MM.1S (cell line): Measurements from ENCODE around the gene MIER3.
A peak's percentile ranks its signal among the peaks of the same experiment; 100 is the strongest.

Experiments used
- DNase-seq: peaks from one replicate; pipeline ENCODE4 v3.0.0-alpha.2; 2015
- H2AFZ ChIP-seq: fragments of 300-600 bp; sonication (generic); 2 replicates; pipeline ENCODE4 v1.6.0; 2016; ENCODE audit warnings: antibody characterized with exemption, low read length
- H3F3A ChIP-seq: fragments of 300-600 bp; sonication (generic); 2 replicates; pipeline ENCODE4 v1.6.1; 2016; ENCODE audit warnings: mild to moderate bottlenecking, antibody characterized with exemption, low read length, moderate library complexity, mixed read lengths; ENCODE audit not compliant: insufficient read depth
- H3K27ac ChIP-seq: fragments of 300-600 bp; sonication (generic); 2 replicates; pipeline ENCODE4 v1.5.1; 2016; ENCODE audit warnings: mild to moderate bottlenecking, low read length
- H3K27me3 ChIP-seq: fragments of 300-600 bp; sonication (generic); replicated peaks from 2 replicates; pipeline ENCODE4 v1.6.0; 2016; ENCODE audit warnings: low read length; ENCODE audit not compliant: insufficient read depth
- H3K36me3 ChIP-seq: fragments of 300-600 bp; sonication (generic); replicated peaks from 2 replicates; pipeline ENCODE4 v1.6.1; 2016; ENCODE audit warnings: mild to moderate bottlenecking, low read length, mixed read lengths; ENCODE audit not compliant: insufficient read depth
- H3K4me1 ChIP-seq: fragments of 300-600 bp; sonication (generic); 2 replicates; pipeline ENCODE4 v1.6.1; 2016; ENCODE audit warnings: low read length, mixed read lengths
- H3K4me2 ChIP-seq: fragments of 300-600 bp; sonication (generic); 2 replicates; pipeline ENCODE4 v1.6.0; 2016; ENCODE audit warnings: low read depth, low read length
- H3K4me3 ChIP-seq: fragments of 300-600 bp; sonication (generic); 2 replicates; pipeline ENCODE4 v1.5.1; 2016; ENCODE audit warnings: low read length, mixed read lengths
- H3K79me2 ChIP-seq: fragments of 300-600 bp; sonication (generic); 2 replicates; pipeline ENCODE4 v1.6.1; 2016; ENCODE audit warnings: mixed run types, low read length, mixed read lengths
- H3K9ac ChIP-seq: fragments of 300-600 bp; sonication (generic); 2 replicates; pipeline ENCODE4 v1.6.1; 2016; ENCODE audit warnings: low read length, mixed read lengths
- H3K9me2 ChIP-seq: fragments of 300-600 bp; sonication (generic); replicated peaks from 2 replicates; pipeline ENCODE4 v1.6.1; 2016; ENCODE audit warnings: mild to moderate bottlenecking, low read length, mixed read lengths; ENCODE audit not compliant: insufficient read depth
- H3K9me3 ChIP-seq: fragments of 300-600 bp; sonication (generic); replicated peaks from 2 replicates; pipeline ENCODE4 v1.6.1; 2016; ENCODE audit warnings: mild to moderate bottlenecking, low read length, mixed read lengths; ENCODE audit not compliant: insufficient read depth
- H4K20me1 ChIP-seq: fragments of 300-600 bp; sonication (generic); 2 replicates; pipeline ENCODE4 v1.6.1; 2016; ENCODE audit warnings: mild to moderate bottlenecking, low read length, moderate library complexity, mixed read lengths; ENCODE audit not compliant: insufficient read depth
- CTCF ChIP-seq: fragments of 300-600 bp; sonication (generic); IDR thresholded peaks from 2 replicates; pipeline ENCODE4 v1.5.1; 2016; ENCODE audit warnings: antibody characterized with exemption, low read length, mixed read lengths
- EZH2 ChIP-seq: fragments of 300-600 bp; sonication (generic); optimal IDR thresholded peaks from 2 replicates; pipeline ENCODE3; 2017; ENCODE audit warnings: low read depth, mild to moderate bottlenecking, antibody characterized with exemption, low read length, mixed read lengths
- EZH2phosphoT487 ChIP-seq: fragments of 300-600 bp; sonication (generic); IDR thresholded peaks from 2 replicates; pipeline ENCODE4 v1.6.1; 2018; ENCODE audit warnings: antibody characterized with exemption, low read length

The MIER3 gene

GRCh38 chr5:56900858-56901578 is 50.9 kb downstream of the MIER3 start:
- no peaks in the 10 kb centered on the region for H3K9me3 ChIP-seq
- no peak overlapping the region for H3K27ac ChIP-seq
- no peak overlapping the region for H3K4me3 ChIP-seq
- H3K4me2 ChIP-seq = peak overlapping the region; percentile 15; the same call in 1 of the 2 replicates
- H4K20me1 ChIP-seq = no peaks in the 10 kb centered on the region
- DNase-seq = peak; percentile 46
- no peak overlapping the region for H2AFZ ChIP-seq
- TF ChIP-seq EZH2phosphoT487 (no peak), CTCF (peak; percentile 73), EZH2 (no peak)
- H3K9ac ChIP-seq = no peak overlapping the region
- no peaks in the 10 kb centered on the region for H3K36me3 ChIP-seq
- no peaks in the 10 kb centered on the region for H3K79me2 ChIP-seq
- H3F3A ChIP-seq = 0 out of 2 replicates have a peak, but pooled peaks cover 3% of the 10 kb centered on the region
- H3K4me1 ChIP-seq = no peaks in the 10 kb centered on the region
- H3K9me2 ChIP-seq = no peaks in the 10 kb centered on the region
- no peaks in the 10 kb centered on the region for H3K27me3 ChIP-seq

- Histone ChIP-seq H3F3A (0 out of 2 replicates have a peak, but pooled peaks cover 3% of the 10 kb centered on the region), H3K9me3 (no peaks in the 10 kb centered on the region), H3K4me2 (peak overlapping the region; percentile 15; the same call in 1 of the 2 replicates), H3K36me3 (no peaks in the 10 kb centered on the region), H3K4me1 (no peaks in the 10 kb centered on the region), H3K27me3 (no peaks in the 10 kb centered on the region), H2AFZ (no peak overlapping the region), H3K27ac (no peak overlapping the region), H3K79me2 (no peaks in the 10 kb centered on the region), H4K20me1 (no peaks in the 10 kb centered on the region), H3K9me2 (no peaks in the 10 kb centered on the region), H3K9ac (no peak overlapping the region), H3K4me3 (no peak overlapping the region)
- TF ChIP-seq EZH2 (no peak), EZH2phosphoT487 (no peak), CTCF (no peak)
- DNase-seq = no peak
These were observed 51.5 kb downstream of the MIER3 start for GRCh38 chr5:56900395-56900794.

- Histone ChIP-seq H3F3A (0 out of 2 replicates have a peak, but pooled peaks cover 3% of the 10 kb centered on the region), H3K27me3 (no peaks in the 10 kb centered on the region), H3K4me2 (no peak overlapping the region), H3K9me3 (no peaks in the 10 kb centered on the region), H3K27ac (no peak overlapping the region), H2AFZ (no peak overlapping the region), H3K9me2 (no peaks in the 10 kb centered on the region), H3K36me3 (no peaks in the 10 kb centered on the region), H4K20me1 (no peaks in the 10 kb centered on the region), H3K4me3 (no peak overlapping the region), H3K79me2 (no peaks in the 10 kb centered on the region), H3K4me1 (no peaks in the 10 kb centered on the region), H3K9ac (no peak overlapping the region)
- DNase-seq = no peak
- no peak for TF ChIP-seq EZH2phosphoT487
- no peak for TF ChIP-seq CTCF
- no peak for TF ChIP-seq EZH2
These were observed 53.7 kb downstream of the MIER3 start for GRCh38 chr5:56898213-56898612.
